Subcutaneous abdominal adipose tissue (tissue), 5 donors: Measurements from ENCODE around the gene LPIN1.
"Not testable (repeated sequence)": the region's sequence is repeated elsewhere in the genome, so short reads cannot be mapped to it uniquely, and the experiment has no call there.

Experiments
- H3K27ac ChIP-seq: one replicate; pipeline ENCODE4 v1.7.0; 2013; ENCODE audit warnings: low read depth, mild to moderate bottlenecking, inconsistent platforms, low read length, moderate library complexity
- H3K27me3 ChIP-seq, 5 donors: one replicate each; pipeline ENCODE4 v1.7.0; 2013; ENCODE audit warnings: low read length in 5 of 5, inconsistent platforms in 1 of 5; ENCODE audit not compliant: control insufficient read depth in 5 of 5, insufficient read depth in 4 of 5
- H3K36me3 ChIP-seq, 5 donors: one replicate each; pipeline ENCODE4 v1.7.0; 2013; ENCODE audit warnings: low read length in 5 of 5; ENCODE audit not compliant: control insufficient read depth in 5 of 5, insufficient read depth in 5 of 5
- H3K4me1 ChIP-seq, 5 donors: one replicate each; pipeline ENCODE4 v1.7.0; 2013; ENCODE audit warnings: low read length in 5 of 5, mild to moderate bottlenecking in 3 of 5, moderate library complexity in 1 of 5; ENCODE audit not compliant: control insufficient read depth in 5 of 5, insufficient read depth in 5 of 5
- H3K4me3 ChIP-seq, 5 donors: one replicate each; pipeline ENCODE4 v1.7.0; 2013; ENCODE audit warnings: low read length in 5 of 5, low read depth in 1 of 5
- H3K9ac ChIP-seq, 5 donors: one replicate each; pipeline ENCODE4 v1.7.0; 2013; ENCODE audit warnings: low read length in 5 of 5, mild to moderate bottlenecking in 4 of 5, moderate library complexity in 3 of 5
- H3K9me3 ChIP-seq, 5 donors: one replicate each; pipeline ENCODE4 v1.7.0; 2013; ENCODE audit warnings: low read length in 5 of 5; ENCODE audit not compliant: control insufficient read depth in 5 of 5
- donor health status: healthy.
- donor health status: healthy.
- donor health status: healthy.
- donor health status: healthy.
- donor health status: healthy.

LPIN1 gene

DNA sequence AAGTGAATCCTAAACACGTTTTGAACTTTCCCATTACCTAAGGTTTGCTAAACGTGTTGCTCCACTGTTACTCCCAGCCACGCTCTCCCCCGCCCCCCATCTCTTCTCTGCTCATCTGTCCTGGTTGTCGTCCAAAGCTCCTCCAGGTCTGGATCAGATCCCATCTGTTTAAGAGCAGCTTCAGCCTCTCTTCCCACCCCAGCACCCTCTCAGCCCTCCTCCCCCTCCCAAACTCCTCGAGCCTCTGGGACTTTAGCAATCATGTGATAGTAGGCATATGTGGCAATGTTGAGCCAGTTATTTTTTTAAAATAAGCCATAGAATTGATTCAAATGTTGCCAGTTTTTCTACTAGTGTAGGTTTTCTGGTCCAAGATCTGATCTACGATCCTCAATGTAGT lies 20.0 kb upstream of the LPIN1 start:
- H3K27ac ChIP-seq, result no peak overlapping the region
- H3K4me1 ChIP-seq, result peaks cover 0 to 8% (median 0%) of the 10 kb centered on the region in 5 donors
- no peaks in the 10 kb centered on the region for H3K9me3 ChIP-seq
- H3K27me3 ChIP-seq, result no peaks in the 10 kb centered on the region
- H3K4me3 ChIP-seq, result no peak overlapping the region
- H3K36me3 ChIP-seq, result no peaks in the 10 kb centered on the region
- H3K9ac ChIP-seq, result no peak overlapping the region

DNA sequence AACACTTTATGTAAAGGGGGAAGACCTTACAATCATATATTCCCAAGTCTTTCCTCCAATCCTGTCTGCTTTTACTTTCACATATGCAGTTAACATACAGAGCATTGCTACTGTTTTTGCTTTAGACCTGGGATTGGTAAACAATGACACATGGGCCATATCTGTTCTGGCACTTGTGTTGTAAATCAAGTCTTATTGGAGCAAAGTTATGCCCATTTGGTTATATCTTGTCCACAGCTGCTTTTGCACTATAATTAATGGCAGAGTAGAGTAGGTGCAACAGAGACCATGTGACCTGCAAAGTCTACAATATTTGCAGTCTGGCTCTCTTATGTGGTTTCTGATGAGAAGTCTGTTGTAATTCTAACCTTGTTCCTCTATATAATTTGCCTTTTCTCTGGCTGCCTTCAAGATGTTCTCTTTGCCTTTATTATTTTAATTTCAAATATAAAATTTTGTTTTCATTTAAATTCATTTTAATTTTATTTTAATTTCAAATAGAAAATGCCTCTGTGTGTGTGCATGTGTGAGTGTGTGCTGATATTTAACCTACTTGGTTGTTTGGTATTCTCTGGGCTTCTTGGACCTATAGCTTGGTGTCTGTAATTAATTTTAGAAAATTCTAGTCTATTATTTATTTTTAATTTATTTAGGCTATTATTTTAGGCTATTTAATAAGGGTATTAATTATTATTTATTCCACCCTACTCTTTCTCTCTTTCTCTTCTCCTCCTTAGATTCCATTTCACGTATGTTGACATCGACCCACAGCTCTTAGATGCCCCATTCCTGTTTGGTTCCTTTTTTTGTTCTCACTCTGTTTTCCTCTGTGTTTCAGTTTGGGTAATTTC lies 16.8 kb upstream of the LPIN1 start:
- Histone ChIP-seq H3K9me3 (no peaks in the 10 kb centered on the region), H3K27ac (no peak overlapping the region), H3K9ac (no peak overlapping the region), H3K4me1 (peaks cover 0 to 8% (median 0%) of the 10 kb centered on the region in 5 donors), H3K36me3 (no peaks in the 10 kb centered on the region), H3K4me3 (no peak overlapping the region), H3K27me3 (no peaks in the 10 kb centered on the region)

DNA sequence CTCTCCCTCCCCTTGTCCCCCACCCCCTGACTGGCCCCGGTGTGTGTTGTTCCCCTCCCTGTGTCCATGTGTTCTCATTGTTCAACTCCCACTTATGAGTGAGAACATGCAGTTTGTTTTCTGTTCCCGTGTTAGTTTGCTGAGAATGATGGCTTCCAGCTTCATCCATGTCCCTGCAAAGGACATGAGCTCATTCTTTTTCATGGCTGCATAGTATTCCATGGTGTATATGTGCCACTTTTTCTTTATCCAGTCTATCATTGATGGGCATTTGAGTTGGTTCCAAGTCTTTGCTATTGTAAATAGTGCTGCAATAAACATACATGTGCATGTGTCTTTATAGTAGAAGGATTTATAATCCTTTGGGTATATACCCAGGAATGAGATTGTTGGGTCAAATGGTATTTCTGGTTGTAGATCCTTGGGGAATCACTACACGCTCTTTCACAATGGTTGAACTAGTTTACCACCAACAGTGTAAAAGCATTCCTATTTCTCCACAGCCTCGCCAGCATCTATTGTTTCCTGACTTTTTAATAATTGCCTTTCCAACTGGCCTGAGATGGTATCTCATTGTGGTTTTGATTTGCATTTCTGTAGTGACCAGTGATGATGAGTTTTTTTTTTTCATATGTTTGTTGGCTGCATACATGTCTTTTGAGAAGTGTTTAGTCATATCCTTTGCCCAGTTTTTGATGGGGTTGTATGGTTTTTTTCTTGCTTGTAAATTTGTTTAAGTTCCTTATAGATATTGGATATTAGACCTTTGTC lies 15.0 kb upstream of the LPIN1 start:
- not testable (repeated sequence) for H3K27me3 ChIP-seq, H3K4me1 ChIP-seq, H3K9me3 ChIP-seq, H3K27ac ChIP-seq, H3K4me3 ChIP-seq, H3K36me3 ChIP-seq, H3K9ac ChIP-seq

DNA sequence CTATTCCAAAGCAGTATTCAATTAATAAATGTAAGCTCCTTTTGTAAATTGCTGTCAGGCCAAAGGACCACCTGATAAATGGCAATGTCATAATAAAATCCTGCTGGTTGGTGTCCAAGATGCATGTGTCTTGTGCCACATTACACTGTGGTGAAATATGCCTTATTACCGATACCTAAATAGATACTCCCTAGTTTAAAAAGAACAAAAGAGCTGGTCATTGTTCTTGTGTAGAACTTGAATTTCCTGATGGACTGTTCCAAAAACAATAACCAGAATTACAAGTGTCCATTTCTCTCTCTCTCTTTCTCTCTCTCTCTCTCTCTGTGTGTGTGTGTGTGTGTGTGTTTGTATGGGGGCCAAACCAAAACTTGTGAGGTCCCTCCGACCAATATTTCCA lies 13.8 kb upstream of the LPIN1 start:
- H3K4me1 ChIP-seq, result no peaks in the 10 kb centered on the region
- H3K9me3 ChIP-seq, result no peaks in the 10 kb centered on the region
- H3K9ac ChIP-seq, result no peak overlapping the region
- no peak overlapping the region for H3K27ac ChIP-seq
- no peaks in the 10 kb centered on the region for H3K36me3 ChIP-seq
- no peaks in the 10 kb centered on the region for H3K27me3 ChIP-seq
- no peak overlapping the region for H3K4me3 ChIP-seq

DNA sequence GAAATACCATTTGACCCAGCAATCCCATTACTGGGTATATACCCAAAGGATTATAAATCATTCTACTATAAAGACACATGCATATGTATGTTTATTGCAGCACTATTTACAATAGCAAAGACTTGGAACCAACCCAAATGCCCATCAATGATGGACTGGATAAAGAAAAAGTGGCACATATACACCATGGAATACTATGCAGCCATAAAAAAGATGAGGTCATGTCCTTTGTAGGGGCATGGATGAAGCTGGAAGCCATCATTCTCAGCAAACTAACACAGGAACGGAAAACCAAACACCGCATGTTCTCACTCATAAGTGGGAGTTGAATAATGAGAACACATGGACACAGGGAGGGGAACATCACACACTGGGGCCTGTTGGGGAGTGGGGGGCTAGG lies 8.6 kb upstream of the LPIN1 start:
- H3K4me3 ChIP-seq, H3K9me3 ChIP-seq, H3K9ac ChIP-seq, H3K27ac ChIP-seq, H3K27me3 ChIP-seq, H3K4me1 ChIP-seq, H3K36me3 ChIP-seq: not testable (repeated sequence)

DNA sequence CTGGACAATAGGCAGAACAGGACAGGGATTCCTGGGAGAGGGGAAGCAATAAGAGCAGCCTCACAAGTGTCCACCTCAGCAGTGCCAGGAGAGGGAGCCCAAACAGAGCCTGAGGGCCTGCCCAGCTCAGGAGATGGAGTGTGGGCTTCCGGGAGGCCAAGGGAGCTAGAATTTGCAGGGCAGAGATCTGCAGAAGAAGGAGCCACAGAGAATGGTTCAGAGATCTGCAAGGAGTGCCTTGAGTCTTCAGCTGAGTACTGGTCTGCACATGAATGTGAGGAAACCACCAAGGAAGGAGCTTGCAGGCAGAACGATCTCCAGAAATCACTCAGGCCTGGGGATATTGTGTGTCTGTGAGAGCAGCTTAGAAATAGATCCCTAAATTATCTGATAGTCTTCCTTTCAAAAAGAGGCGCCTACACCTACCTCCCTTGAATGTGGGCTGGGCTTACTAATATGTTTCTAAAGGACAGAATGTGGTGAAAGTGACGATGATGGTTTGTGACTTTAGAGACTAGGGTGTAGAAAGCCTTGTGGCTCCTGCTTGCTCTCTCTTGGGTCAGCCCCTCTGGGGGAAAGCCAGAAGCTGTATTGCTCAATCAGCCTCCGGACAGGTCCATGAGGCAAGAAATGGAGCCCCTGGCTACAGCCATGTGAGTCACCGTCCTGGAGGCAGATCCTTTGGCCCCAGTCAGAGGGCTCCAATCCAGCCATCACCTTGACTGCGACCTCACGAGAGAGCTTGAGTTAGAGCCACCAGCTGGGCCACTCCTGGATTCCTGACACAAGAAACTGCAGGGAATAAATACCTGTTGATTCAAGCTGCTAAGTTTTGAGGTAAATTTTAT lies 7.6 kb upstream of the LPIN1 start:
- Histone ChIP-seq H3K27me3 (no peaks in the 10 kb centered on the region), H3K4me1 (peaks cover 2 to 14% (median 3%) of the 10 kb centered on the region in 5 donors), H3K36me3 (no peaks in the 10 kb centered on the region), H3K9ac (no peak overlapping the region), H3K4me3 (no peak overlapping the region), H3K27ac (peak overlapping the region; percentile 55), H3K9me3 (no peaks in the 10 kb centered on the region)

DNA sequence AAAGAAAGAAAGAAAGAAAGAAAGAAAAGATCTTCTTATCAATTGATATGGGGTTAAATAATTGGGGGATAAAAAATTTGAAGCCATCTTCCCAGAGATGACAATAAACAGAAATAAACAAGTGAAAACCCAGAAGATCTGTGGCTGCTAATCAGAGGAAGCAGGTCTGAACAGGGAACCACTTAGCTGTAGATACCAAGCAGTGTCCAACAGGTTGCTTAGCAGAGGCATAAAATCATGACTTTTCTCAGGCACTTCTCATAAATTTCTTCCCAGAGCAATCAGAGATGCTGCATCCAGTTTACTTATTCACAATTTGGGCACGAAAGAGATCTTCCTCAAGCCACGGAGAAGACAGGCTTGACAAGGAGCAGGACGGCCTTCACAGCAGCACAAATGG lies 5.7 kb upstream of the LPIN1 start:
- no peaks in the 10 kb centered on the region for H3K9me3 ChIP-seq
- no peaks in the 10 kb centered on the region for H3K36me3 ChIP-seq
- H3K27ac ChIP-seq, result no peak overlapping the region
- H3K4me3 ChIP-seq, result no peak overlapping the region
- H3K4me1 ChIP-seq, result peaks cover 4 to 33% (median 19%) of the 10 kb centered on the region in 5 donors
- H3K27me3 ChIP-seq, result no peaks in the 10 kb centered on the region
- no peak overlapping the region for H3K9ac ChIP-seq

DNA sequence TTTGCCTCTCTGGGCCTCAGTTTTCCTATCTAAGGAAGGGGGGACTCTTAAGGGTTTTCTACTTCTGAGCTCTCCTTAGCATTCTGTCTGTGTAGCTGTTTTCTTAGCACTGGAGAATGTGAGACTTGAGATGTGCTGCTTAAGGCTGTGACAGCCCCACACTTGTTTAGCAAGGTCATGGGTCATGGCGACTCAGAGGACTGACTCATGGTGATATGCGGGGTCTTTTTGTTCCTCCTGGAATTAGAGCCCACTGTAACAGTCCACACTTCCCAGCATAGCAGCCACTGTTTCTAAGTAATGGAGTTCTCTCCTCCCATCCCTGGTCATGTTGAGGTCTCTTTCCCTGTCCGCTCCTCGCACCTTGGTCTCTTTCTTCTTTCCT lies 4.1 kb upstream of the LPIN1 start:
- H3K4me1 ChIP-seq, result peaks cover 7 to 44% (median 30%) of the 10 kb centered on the region in 5 donors
- H3K9ac ChIP-seq, result no peak overlapping the region

DNA sequence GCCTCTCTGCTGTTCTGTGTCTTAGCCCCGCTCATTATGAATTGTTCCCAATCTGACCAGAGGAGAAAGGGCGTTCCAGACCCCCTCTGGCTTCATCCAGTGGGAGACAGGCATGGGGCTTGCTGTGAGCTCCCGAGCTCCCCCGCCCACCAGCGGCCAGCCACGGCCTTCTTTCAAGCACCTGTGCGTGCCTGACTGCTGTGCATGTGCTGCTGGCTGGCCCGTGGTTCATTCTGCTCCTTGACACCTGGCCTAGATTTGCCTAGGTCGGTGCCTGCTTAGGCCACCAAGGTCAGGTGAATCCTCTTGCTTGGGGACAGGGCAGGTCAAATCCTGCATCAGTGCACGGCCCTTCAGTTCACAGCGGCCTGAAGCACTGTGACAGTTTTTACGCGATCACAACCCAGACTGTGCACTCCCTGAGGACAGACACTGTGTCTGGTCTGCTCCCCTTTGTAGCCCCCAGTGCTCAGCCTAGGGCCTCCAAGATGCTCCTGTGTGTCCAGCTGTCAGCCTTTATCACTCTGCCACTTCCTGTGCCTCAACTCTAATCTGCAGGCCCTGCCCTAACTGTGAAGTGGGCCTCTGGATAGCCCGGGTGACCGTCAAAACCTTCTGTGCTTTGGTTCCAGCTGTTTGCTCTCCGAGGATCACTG lies 3.6 kb upstream of the LPIN1 start:
- Histone ChIP-seq H3K4me1 (peaks cover 7 to 49% (median 35%) of the 10 kb centered on the region in 5 donors), H3K9me3 (no peaks in the 10 kb centered on the region), H3K27me3 (no peaks in the 10 kb centered on the region), H3K27ac (no peak overlapping the region), H3K9ac (no peak overlapping the region), H3K36me3 (no peaks in the 10 kb centered on the region), H3K4me3 (no peak overlapping the region)

More for the DNA sequence above, 4.1 kb upstream of the LPIN1 start:
- no peak overlapping the region for H3K27ac ChIP-seq
- H3K27me3 ChIP-seq, result no peaks in the 10 kb centered on the region
- H3K4me3 ChIP-seq, result no peak overlapping the region
- no peaks in the 10 kb centered on the region for H3K36me3 ChIP-seq
- H3K9me3 ChIP-seq, result no peaks in the 10 kb centered on the region
